NT2/D1 (cell line): Measurements from ENCODE around the gene HOXB6.

Source experiments
- DNase-seq: peaks from one replicate; pipeline ENCODE4 v3.0.0-alpha.2; 2011; ENCODE audit warnings: low read depth, low spot score
- H3K27me3 ChIP-seq: 2 replicates; pipeline ENCODE4 v1.6.0; 2011; ENCODE audit warnings: mild to moderate bottlenecking; ENCODE audit not compliant: insufficient read length, insufficient read depth
- H3K36me3 ChIP-seq: 2 replicates; pipeline ENCODE4 v1.6.1; 2011; ENCODE audit warnings: mild to moderate bottlenecking, low read length, mixed read lengths; ENCODE audit not compliant: insufficient read depth, insufficient read length
- H3K4me1 ChIP-seq: 2 replicates; pipeline ENCODE4 v1.5.1; 2011; ENCODE audit not compliant: insufficient read depth, insufficient read length
- H3K4me3 ChIP-seq: 2 replicates; pipeline ENCODE4 v1.5.1; 2011; ENCODE audit warnings: low read depth; ENCODE audit not compliant: insufficient read length
- H3K9ac ChIP-seq: 2 replicates; pipeline ENCODE4 v1.6.0; 2011; ENCODE audit warnings: low read depth; ENCODE audit not compliant: insufficient read length
- H3K9me3 ChIP-seq: 2 replicates; pipeline ENCODE4 v1.5.1; 2011; ENCODE audit warnings: mild to moderate bottlenecking, low read length; ENCODE audit not compliant: insufficient read depth
- SUZ12 ChIP-seq: IDR thresholded peaks from 2 replicates; pipeline ENCODE4 v1.6.1; 2011; ENCODE audit not compliant: insufficient read length, insufficient read depth; ENCODE audit errors: extremely low read depth
- YY1 ChIP-seq: IDR thresholded peaks from 2 replicates; pipeline ENCODE4 v1.6.1; 2011; ENCODE audit not compliant: insufficient read length, insufficient read depth
- ZNF274 ChIP-seq: IDR thresholded peaks from 2 replicates; pipeline ENCODE4 v1.6.1; 2011; ENCODE audit warnings: mild to moderate bottlenecking, low read depth, low read length

The HOXB6 gene

GRCh38 chr17:48579760-48580554 is 24.8 kb downstream of the HOXB6 start:
- Histone ChIP-seq H3K4me3 (no peak overlapping the region), H3K36me3 (no peaks in the 10 kb centered on the region), H3K4me1 (peaks cover 5% of the 10 kb centered on the region), H3K27me3 (peaks cover 98% of the 10 kb centered on the region), H3K9me3 (no peaks in the 10 kb centered on the region), H3K9ac (no peak overlapping the region)
- no peak for TF ChIP-seq YY1
- TF ChIP-seq ZNF274, result no peak
- TF ChIP-seq SUZ12, result no peak
- no peak for DNase-seq

- H3K9ac ChIP-seq, result no peak overlapping the region
Measured at GRCh38 chr17:48579471-48579759, 25.4 kb downstream of the HOXB6 start.

GRCh38 chr17:48578616-48579470 is 25.9 kb downstream of the HOXB6 start:
- Histone ChIP-seq H3K9me3 (no peaks in the 10 kb centered on the region), H3K4me1 (peaks cover 5% of the 10 kb centered on the region), H3K4me3 (no peak overlapping the region), H3K9ac (peak overlapping the region; percentile 57), H3K27me3 (peaks cover 98% of the 10 kb centered on the region), H3K36me3 (no peaks in the 10 kb centered on the region)
- TF ChIP-seq YY1, result no peak
- no peak for TF ChIP-seq ZNF274
- peak; percentile 91 for TF ChIP-seq SUZ12
- no peak for DNase-seq

More at GRCh38 chr17:48579471-48579759, 25.4 kb downstream of the HOXB6 start:
- TF ChIP-seq YY1, result no peak
- no peak for TF ChIP-seq ZNF274
- no peak for TF ChIP-seq SUZ12
- H3K36me3 ChIP-seq, result no peaks in the 10 kb centered on the region
- H3K4me1 ChIP-seq, result peaks cover 5% of the 10 kb centered on the region
- no peaks in the 10 kb centered on the region for H3K9me3 ChIP-seq
- H3K4me3 ChIP-seq, result no peak overlapping the region
- peaks cover 98% of the 10 kb centered on the region for H3K27me3 ChIP-seq
- no peak for DNase-seq

- no peaks in the 10 kb centered on the region for H3K9me3 ChIP-seq
- DNase-seq, result no peak
- H3K9ac ChIP-seq, result peak within 1 kb of the TSS; percentile 57
- peaks cover 98% of the 10 kb centered on the region for H3K27me3 ChIP-seq
- H3K4me3 ChIP-seq, result peak within 1 kb of the TSS; percentile 12
- TF ChIP-seq ZNF274 (no peak), SUZ12 (peak; percentile 54), YY1 (no peak)
- peaks cover 5% of the 10 kb centered on the region for H3K4me1 ChIP-seq
- H3K36me3 ChIP-seq, result no peaks in the 10 kb centered on the region
Measured at GRCh38 chr17:48577946-48578615, 26.7 kb downstream of the HOXB6 start, which contains the start of gene HOXB4. Gene HOXB4 (minus strand): TSS chr17:48578350. CDS start chr17:48578319, 31 bp downstream.

GRCh38 chr17:48577330-48577945 is 27.3 kb downstream of the HOXB6 start:
- peaks cover 5% of the 10 kb centered on the region for H3K4me1 ChIP-seq
- no peaks in the 10 kb centered on the region for H3K36me3 ChIP-seq
- no peak overlapping the region for H3K9ac ChIP-seq
- H3K4me3 ChIP-seq, result no peak overlapping the region
- peaks cover 98% of the 10 kb centered on the region for H3K27me3 ChIP-seq
- no peaks in the 10 kb centered on the region for H3K9me3 ChIP-seq
- no peak for DNase-seq
- TF ChIP-seq YY1 (no peak), SUZ12 (peak; percentile 20)

- peaks cover 98% of the 10 kb centered on the region for H3K27me3 ChIP-seq
Measured at GRCh38 chr17:48576479-48577309, 28.1 kb downstream of the HOXB6 start.

More at GRCh38 chr17:48576479-48577309, 28.1 kb downstream of the HOXB6 start:
- Histone ChIP-seq H3K4me3 (no peak overlapping the region), H3K4me1 (peaks cover 3% of the 10 kb centered on the region), H3K9me3 (no peaks in the 10 kb centered on the region), H3K36me3 (no peaks in the 10 kb centered on the region), H3K9ac (no peak overlapping the region)
- no peak for TF ChIP-seq SUZ12
- no peak for TF ChIP-seq YY1
- TF ChIP-seq ZNF274, result no peak
- DNase-seq, result no peak
